Activated CD4-positive, alpha-beta T cell treated with anti-CD3 and anti-CD28 coated beads, Interleukin-2, amount 10 ng/mL, durations not matched to agents 7 days and 5 days (primary cell): ENCODE data around the gene SMIM29. TPM values are rescaled to one million over a fixed set of nuclear protein-coding genes. Genes with fewer than 3 reads are reported as not detected.
"Not testable (repeated sequence)": the region's sequence is repeated elsewhere in the genome, so short reads cannot be mapped to it uniquely, and the experiment has no call there.

Source experiments
- CTCF ChIA-PET: fragments of 350-600 bp; sonication (Branson Sonifier 250); formaldehyde crosslinking; loops from one replicate; lab custom pipeline; 2021; ENCODE audit warnings: antibody characterized with exemption; lab: Charles Lee
- POLR2A ChIA-PET: fragments of 350-600 bp; sonication (Branson Sonifier 250); formaldehyde crosslinking; loops from one replicate; lab custom pipeline; 2021; ENCODE audit warnings: antibody characterized with exemption; lab: Charles Lee
- DNase-seq: peaks from one replicate; pipeline ENCODE4 v3.0.0-alpha.2; 2020
- H3K27ac Mint-ChIP-seq: one replicate; pipeline ENCODE4 v1.8.0; 2021; ENCODE audit warnings: mild to moderate bottlenecking, moderate library complexity, mixed read lengths
- H3K27me3 Mint-ChIP-seq: one replicate; pipeline ENCODE4 v1.8.0; 2021; ENCODE audit warnings: mixed read lengths
- H3K36me3 Mint-ChIP-seq: one replicate; pipeline ENCODE4 v1.8.0; 2021; ENCODE audit warnings: low read depth, mixed read lengths
- H3K4me1 Mint-ChIP-seq: one replicate; pipeline ENCODE4 v1.8.0; 2021; ENCODE audit warnings: mixed read lengths
- H3K4me3 Mint-ChIP-seq: one replicate; pipeline ENCODE4 v1.8.0; 2021; ENCODE audit warnings: mild to moderate bottlenecking, moderate library complexity, mixed read lengths
- H3K9me3 Mint-ChIP-seq: one replicate; pipeline ENCODE4 v1.8.0; 2021; ENCODE audit warnings: mixed read lengths
- total RNA-seq, 2 experiments: library from RNA; stranded (reverse); gene quantifications; one replicate each; pipeline ENCODE4 v1.2.3, GENCODE V29; 2021

SMIM29 gene
- total RNA-seq, 2 experiments from 2014 or later = 22.4 to 23.1 TPM

DNA sequence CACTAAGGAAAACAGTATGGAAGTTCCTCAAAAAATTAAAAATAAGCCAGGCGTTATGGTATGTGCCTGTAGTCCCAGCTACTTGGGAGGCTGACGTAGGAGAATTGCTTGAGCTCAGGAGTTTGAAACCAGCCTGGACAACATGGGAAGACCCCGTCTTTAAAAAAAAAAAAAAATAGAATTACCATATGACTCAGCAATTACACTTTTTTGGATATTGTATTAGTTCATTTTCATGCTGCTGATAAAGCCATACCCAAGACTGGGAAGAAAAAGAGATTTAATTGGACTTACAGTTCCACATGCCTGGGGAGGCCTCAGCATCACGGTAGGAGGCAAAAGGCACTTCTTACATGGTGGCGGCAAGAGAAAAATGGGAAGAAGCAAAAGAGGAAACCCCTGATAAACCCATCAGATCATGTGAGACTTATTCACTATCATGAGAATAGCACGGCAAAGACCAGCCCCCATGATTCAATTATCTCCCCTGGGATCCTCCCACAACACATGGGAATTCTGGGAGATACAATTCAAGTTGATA, 10.8 kb upstream of the SMIM29 start:
- Mint-ChIP-seq H3K27me3 (no peaks in the 10 kb centered on the region), H3K36me3 (peaks cover 3% of the 10 kb centered on the region), H3K4me1 (no peaks in the 10 kb centered on the region), H3K9me3 (peaks cover 3% of the 10 kb centered on the region), H3K4me3 (no peak overlapping the region), H3K27ac (no peak overlapping the region)
- DNase-seq = no peak
- ChIA-PET POLR2A (no interaction called here), CTCF (no interaction called here)

DNA sequence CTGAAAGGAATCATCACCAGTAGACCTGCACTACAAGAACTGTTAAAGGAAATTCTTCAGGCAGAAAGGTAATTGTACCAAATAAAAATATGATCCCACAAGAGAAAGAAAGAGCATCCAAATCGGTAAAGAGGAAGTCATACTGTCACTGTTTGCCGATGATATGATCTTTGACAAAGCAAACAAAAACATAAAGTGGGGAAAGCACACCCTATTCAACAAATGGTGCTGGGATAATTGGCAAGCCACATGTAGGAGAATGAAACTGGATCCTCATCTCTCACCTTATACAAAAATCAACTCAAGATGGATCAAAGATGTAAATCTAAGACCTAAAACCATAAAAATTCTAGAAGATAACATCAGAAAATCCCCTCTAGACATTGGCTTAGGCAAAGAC, 3.6 kb upstream of the SMIM29 start:
- DNase-seq, H3K9me3 Mint-ChIP-seq, H3K36me3 Mint-ChIP-seq, CTCF ChIA-PET, POLR2A ChIA-PET, H3K27ac Mint-ChIP-seq, H3K4me3 Mint-ChIP-seq, H3K27me3 Mint-ChIP-seq: not testable (repeated sequence)
- peaks cover 25% of the 10 kb centered on the region for H3K4me1 Mint-ChIP-seq

DNA sequence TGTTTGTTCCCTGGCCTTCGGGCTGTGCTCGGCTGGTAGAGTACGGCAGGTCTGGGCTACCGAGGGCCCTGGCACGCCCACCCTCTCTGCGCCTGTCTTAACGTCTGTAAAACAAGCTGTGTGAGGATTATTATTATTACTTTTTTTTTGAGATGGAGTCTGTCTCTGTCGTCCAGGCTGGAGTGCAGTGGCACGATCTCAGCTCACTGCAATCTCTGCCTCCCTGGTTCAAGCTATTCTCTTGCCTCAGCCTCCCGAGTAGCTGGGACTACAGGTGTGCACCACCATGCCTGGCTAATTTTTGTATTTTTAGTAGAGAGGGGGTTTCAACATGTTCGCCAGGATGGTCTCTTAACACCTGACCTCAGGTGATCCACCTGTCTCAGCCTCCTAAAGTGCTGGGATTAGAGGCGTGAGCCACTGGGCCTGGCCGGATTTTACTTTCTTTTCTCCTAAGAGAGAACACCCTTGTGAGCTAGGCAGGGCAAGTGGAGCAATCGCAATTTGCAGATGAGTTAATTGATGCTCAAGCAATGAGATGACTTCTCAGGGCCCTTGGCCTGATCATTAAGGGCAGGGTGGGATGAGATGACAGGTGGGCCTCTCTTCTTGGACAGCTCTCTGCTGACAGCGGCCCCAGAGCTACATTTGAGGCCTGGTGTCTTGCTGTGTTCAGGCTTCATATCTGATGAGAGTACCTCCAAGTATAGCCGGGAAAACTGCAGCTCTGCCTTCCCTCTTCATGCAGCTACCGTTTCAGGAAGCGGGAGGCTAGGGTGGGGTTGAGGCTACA, 859 bp upstream of the SMIM29 start:
- Mint-ChIP-seq H3K36me3 (peaks cover 12% of the 10 kb centered on the region), H3K4me1 (peaks cover 44% of the 10 kb centered on the region), H3K27me3 (peaks cover 6% of the 10 kb centered on the region), H3K4me3 (peak overlapping the region; percentile 96), H3K9me3 (no peaks in the 10 kb centered on the region), H3K27ac (peak overlapping the region; percentile 94)
- no peak for DNase-seq
- ChIA-PET CTCF (interaction anchor here (0.6 to 4.9 kb wide), 40 partner anchors 9 to 408 kb away, joined by 3 to 40 read pairs (median 4); partner anchors contain the start of gene HMGA1), POLR2A (no interaction called here)

DNA sequence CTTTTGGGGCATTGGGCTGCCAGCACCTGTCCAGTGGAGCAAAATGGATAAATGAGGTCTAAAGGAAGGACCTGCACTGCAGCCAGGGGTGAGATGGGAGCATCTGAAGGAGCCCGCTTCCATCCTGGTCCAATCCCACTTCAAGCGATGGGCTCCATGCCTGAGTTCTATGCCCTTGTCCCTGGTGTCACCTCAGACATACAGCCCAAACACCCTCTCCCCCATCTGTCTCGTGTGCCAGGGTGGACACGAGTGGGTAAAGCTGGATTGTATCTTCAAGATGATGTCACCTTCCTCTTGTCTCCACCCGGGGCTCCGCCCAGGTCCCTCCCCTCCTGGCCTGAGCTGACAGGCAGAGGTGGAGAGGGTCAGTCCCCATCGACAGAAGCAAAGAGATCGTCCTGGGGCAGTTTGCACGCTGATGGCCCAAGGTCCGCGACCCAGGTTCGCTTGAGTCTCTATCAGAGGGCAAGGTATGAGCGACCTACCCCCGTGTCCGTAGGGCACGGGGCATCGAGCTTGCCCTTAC, 544 bp downstream of the SMIM29 start:
- Mint-ChIP-seq H3K4me3 (peak overlapping the region; percentile 96), H3K27ac (peak overlapping the region; percentile 97), H3K36me3 (peaks cover 23% of the 10 kb centered on the region), H3K4me1 (peaks cover 55% of the 10 kb centered on the region), H3K27me3 (peaks cover 6% of the 10 kb centered on the region), H3K9me3 (no peaks in the 10 kb centered on the region)
- DNase-seq = peak; percentile 62
- POLR2A ChIA-PET = interaction anchor here (1.4 kb wide), 1 partner anchor 167 kb away, joined by 4 read pairs; no protein-coding TSS in a partner anchor
- CTCF ChIA-PET = interaction anchor here (0.7 to 4.9 kb wide), 6 partner anchors 12 to 347 kb away, joined by 3 to 40 read pairs (median 3); partner anchors contain the start of gene HMGA1

DNA sequence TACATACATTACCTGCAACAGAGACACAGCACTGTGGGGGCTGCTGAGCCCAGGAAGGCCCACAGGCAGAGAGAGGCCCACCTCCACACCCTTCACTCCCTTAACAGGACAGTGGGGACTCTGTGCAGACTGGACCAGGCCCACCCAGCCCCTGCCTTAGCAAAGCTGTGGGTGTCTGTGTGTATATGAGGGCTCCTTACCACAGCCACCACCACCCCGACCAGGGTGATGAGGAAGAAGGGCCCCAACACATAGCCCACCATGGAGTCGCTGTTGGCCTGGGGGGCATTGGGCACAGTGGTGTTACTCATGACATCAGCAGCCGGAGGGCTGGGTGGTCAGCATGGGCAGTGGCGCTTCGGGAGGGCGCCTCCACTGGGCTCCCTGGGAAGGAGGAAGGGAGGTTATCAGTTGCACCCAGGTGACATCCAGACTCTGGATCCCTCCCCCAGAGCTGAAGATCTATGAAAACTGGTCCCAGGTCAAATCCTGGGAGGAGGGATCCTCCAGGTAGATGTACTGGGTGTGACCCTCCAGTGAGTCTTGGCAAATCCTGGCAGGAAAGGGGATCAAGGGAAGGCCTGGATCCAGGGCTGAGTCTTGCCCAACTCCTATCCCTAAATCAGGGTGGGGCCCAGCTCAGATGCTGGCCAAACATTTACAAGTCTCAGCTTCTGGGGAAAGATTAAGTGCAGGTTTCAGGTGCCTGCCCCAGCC, 1.2 kb downstream of the SMIM29 start:
- Mint-ChIP-seq H3K4me3 (peak overlapping the region; percentile 96), H3K27ac (peak overlapping the region; percentile 97), H3K36me3 (peaks cover 29% of the 10 kb centered on the region), H3K9me3 (no peaks in the 10 kb centered on the region), H3K4me1 (peaks cover 59% of the 10 kb centered on the region), H3K27me3 (peaks cover 3% of the 10 kb centered on the region)
- DNase-seq = no peak
- POLR2A ChIA-PET = interaction anchor here (1.4 kb wide), 1 partner anchor 167 kb away, joined by 4 read pairs; no protein-coding TSS in a partner anchor
- CTCF ChIA-PET = interaction anchor here (0.9 to 4.9 kb wide), 5 partner anchors 11 to 167 kb away, joined by 3 to 40 read pairs (median 4); partner anchors contain the start of gene HMGA1

DNA sequence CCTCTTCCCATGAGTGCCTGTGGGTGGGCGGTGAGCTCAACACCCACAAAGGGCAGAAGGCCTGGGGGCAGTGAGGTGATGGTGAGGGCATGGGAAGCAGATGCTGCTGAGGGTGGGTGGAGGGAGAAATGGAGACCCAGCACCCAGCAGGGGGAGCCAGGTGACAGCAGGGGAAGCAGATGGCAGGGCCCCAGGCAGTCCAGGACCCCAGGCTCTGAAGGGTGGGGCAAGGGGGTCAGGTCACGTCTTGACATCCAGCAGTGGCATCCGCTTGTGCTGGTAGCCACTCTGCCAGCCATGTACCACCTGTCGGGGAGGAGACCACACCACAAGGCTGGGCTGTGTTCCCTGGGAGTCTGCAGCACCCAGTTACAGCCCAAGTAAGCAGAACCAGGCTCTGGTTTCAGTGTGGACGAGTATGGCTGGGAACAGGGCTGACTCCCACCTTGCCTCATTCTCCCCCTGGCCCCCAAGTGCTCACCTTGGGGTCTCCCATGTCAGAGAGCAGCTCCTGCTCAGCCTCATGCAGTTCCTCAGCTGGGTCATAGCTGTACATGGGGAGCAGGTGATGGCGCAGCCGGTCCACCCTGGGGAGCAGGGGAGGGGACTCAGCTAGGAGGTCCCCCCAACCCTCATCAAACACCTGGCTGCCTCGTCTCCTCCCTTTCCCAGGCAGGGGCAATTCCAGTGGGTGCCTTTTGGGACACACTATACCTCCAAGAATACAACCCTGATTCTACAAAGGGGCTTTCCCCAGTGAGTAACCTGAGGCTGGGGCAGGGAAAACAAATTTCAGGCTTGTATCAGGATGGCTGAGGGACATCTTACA, 2.0 kb downstream of the SMIM29 start:
- no peaks in the 10 kb centered on the region for H3K9me3 Mint-ChIP-seq
- peak overlapping the region; percentile 78 for H3K27ac Mint-ChIP-seq
- H3K4me3 Mint-ChIP-seq = peak overlapping the region; percentile 96
- ChIA-PET POLR2A (no interaction called here), CTCF (interaction anchor here (0.5 to 4.9 kb wide), 5 partner anchors 15 to 168 kb away, joined by 3 to 40 read pairs (median 4); no protein-coding TSS in a partner anchor)
- H3K4me1 Mint-ChIP-seq = peaks cover 63% of the 10 kb centered on the region
- H3K27me3 Mint-ChIP-seq = no peaks in the 10 kb centered on the region
- peak; percentile 69 for DNase-seq
- peaks cover 38% of the 10 kb centered on the region for H3K36me3 Mint-ChIP-seq

DNA sequence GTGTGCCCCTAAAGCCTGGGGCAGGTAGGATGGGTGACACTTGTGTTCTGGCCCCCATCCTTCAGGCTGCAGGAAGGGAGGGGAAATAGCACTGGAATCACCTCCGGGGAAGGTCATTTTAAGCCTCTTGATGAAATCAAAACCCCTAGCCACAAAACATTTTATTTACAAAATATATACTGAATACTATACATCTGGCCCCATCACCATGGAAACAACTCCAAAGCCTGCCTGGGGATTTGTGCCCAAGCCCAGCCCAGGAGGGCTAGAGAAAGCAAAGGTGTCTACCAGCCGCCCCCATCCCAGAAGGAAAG, 2.6 kb downstream of the SMIM29 start:
- DNase-seq = no peak
- ChIA-PET POLR2A (no interaction called here), CTCF (interaction anchor here (0.5 to 4.9 kb wide), 2 partner anchors 88 to 169 kb away, joined by 3 to 40 read pairs; no protein-coding TSS in a partner anchor)
- Mint-ChIP-seq H3K27ac (peak overlapping the region; percentile 13), H3K4me3 (no peak overlapping the region), H3K4me1 (peaks cover 66% of the 10 kb centered on the region), H3K9me3 (no peaks in the 10 kb centered on the region), H3K36me3 (peaks cover 44% of the 10 kb centered on the region), H3K27me3 (no peaks in the 10 kb centered on the region)

DNA sequence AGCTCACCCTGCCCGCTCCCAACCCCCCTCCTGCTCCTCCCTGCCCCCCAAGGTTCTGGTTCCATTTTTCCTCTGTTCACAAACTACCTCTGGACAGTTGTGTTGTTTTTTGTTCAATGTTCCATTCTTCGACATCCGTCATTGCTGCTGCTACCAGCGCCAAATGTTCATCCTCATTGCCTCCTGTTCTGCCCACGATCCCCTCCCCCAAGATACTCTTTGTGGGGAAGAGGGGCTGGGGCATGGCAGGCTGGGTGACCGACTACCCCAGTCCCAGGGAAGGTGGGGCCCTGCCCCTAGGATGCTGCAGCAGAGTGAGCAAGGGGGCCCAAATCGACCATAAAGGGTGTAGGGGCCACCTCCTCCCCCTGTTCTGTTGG, 3.1 kb downstream of the SMIM29 start:
- H3K27me3 Mint-ChIP-seq, DNase-seq, POLR2A ChIA-PET, H3K9me3 Mint-ChIP-seq, H3K4me3 Mint-ChIP-seq: not testable (repeated sequence)
- H3K36me3 Mint-ChIP-seq = peaks cover 48% of the 10 kb centered on the region
- peak overlapping the region; percentile 68 for H3K27ac Mint-ChIP-seq
- peaks cover 71% of the 10 kb centered on the region for H3K4me1 Mint-ChIP-seq
- CTCF ChIA-PET = interaction anchor here (0.5 to 4.9 kb wide), 2 partner anchors 87 to 169 kb away, joined by 3 to 40 read pairs; no protein-coding TSS in a partner anchor

DNA sequence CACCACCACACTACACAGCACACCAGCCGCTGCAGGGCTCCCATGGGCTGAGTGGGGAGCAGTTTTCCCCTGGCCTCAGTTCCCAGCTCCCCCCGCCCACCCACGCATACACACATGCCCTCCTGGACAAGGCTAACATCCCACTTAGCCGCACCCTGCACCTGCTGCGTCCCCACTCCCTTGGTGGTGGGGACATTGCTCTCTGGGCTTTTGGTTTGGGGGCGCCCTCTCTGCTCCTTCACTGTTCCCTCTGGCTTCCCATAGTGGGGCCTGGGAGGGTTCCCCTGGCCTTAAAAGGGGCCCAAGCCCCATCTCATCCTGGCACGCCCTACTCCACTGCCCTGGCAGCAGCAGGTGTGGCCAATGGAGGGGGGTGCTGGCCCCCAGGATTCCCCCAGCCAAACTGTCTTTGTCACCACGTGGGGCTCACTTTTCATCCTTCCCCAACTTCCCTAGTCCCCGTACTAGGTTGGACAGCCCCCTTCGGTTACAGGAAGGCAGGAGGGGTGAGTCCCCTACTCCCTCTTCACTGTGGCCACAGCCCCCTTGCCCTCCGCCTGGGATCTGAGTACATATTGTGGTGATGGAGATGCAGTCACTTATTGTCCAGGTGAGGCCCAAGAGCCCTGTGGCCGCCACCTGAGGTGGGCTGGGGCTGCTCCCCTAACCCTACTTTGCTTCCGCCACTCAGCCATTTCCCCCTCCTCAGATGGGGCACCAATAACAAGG, 3.6 kb downstream of the SMIM29 start:
- H3K27me3 Mint-ChIP-seq, DNase-seq, H3K4me3 Mint-ChIP-seq, H3K9me3 Mint-ChIP-seq, POLR2A ChIA-PET, CTCF ChIA-PET: not testable (repeated sequence)
- peaks cover 76% of the 10 kb centered on the region for H3K4me1 Mint-ChIP-seq
- H3K27ac Mint-ChIP-seq = peak overlapping the region; percentile 68
- peaks cover 50% of the 10 kb centered on the region for H3K36me3 Mint-ChIP-seq

DNA sequence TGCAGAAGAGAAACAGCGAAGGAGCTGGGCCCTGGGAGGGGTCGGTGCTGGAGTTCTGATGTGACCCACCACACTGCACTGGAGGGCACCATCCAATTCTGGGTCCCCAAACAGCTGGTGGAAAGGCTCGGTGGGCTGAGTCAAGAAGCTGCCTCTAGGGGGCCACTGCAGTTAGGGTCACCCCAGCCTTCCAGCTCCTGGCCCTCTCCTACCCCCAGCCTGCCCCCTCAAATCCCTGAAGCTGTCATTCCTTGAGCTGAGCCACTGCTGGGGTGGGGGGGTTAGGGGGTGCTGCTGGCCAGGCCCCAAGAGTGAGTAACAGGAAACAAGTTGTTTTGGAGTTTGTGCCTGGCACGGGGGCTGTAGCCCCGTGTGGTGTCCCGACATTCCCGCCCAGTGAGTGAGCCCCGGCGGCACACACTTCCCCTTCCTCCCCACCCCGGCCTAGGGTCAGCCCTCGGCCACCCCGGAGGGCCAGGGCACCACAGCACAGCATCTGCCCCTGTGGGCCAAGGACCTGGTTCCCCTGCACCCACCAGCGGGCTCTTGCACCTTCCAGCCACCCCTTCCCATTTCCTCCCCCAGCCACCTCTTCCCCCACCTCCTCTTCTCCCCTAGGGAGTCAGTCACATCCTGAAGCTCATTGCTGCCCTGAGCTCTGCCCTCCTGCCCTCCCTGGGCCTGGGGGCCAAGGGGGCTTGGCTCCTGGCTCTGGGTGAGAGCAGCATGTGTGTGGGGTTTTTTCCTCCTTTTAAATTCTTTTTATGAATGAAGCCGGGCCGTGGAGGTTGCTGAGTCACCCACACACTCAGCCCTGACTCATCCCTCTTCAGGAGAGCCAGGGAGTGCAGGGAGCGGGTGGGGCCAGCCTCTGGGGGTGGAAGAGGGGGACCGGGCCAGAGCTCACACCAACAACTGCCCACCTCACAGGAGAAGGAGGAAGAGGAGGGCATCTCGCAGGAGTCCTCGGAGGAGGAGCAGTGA, 4.6 kb downstream of the SMIM29 start:
- DNase-seq = no peak
- Mint-ChIP-seq H3K27me3 (no peaks in the 10 kb centered on the region), H3K27ac (peak overlapping the region; percentile 60), H3K36me3 (peaks cover 51% of the 10 kb centered on the region), H3K4me1 (peaks cover 81% of the 10 kb centered on the region), H3K9me3 (no peaks in the 10 kb centered on the region), H3K4me3 (no peak overlapping the region)
- CTCF ChIA-PET = interaction anchor here (0.6 to 1.0 kb wide), 2 partner anchors 46 to 81 kb away, joined by 3 read pairs; no protein-coding TSS in a partner anchor
- POLR2A ChIA-PET = no interaction called here
